DND-41 (cell line): ENCODE measurements around the gene ATXN1.
A peak's percentile ranks its signal among the peaks of the same experiment; 100 is the strongest.

Experiments used
- EZH2 ChIP-seq: IDR thresholded peaks from 3 replicates; pipeline ENCODE4 v1.6.1; 2012; ENCODE audit warnings: borderline replicate concordance, low read depth, mild to moderate bottlenecking, moderate library complexity, low read length, inconsistent platforms; ENCODE audit not compliant: severe bottlenecking
- TF ChIP-seq, protein P1 (sequence below): IDR thresholded peaks from 2 replicates; pipeline ENCODE4 v1.5.1; 2012; ENCODE audit warnings: borderline replicate concordance, low read length, moderate library complexity, mild to moderate bottlenecking; ENCODE audit not compliant: poor library complexity, severe bottlenecking; ENCODE audit errors: extremely low read depth

DNA sequence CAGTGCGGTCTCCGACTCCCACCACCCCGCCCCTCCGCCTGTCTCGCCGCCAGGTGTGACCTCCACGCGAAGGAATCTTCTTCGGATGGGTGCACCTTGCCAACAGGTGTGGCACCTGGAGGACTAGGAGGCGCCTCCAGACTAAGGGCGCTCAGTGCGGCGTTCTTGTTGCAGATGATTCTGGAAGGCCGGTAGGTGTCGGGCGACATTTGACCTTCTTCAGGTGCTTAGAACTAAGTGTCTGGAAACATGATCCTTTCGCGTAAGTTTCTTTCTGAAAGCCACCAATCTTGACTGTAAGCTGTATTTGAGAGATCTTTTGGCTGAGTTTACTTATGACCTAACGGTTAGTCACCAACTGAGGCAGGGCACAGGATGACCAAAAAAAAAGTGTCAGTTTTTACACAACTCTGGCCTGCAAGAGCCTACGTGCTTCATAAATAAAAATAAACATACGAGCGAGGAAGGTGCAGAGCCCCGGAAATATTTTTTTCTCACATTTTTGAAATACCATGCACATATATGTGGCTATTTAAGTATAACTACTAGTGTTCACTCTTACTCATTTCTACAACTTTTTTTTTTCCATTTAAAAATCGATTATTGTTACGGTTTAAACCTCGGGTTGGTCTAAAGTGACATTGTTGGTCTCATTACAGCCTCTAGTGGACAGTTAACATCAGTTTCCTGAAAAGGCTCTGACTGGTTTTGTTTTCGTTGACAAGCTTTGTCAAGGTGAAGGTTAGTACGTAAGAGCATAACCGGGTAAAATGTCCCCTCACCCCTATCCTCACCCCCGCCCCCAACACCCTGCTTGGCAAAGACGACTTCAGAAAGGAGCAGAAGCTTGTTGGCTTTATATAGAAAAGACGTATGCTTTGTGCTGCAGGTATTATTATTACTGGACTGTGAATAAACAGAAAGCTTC lies 1.6 kb upstream of the ATXN1 start:
- TF ChIP-seq, protein P1, sequence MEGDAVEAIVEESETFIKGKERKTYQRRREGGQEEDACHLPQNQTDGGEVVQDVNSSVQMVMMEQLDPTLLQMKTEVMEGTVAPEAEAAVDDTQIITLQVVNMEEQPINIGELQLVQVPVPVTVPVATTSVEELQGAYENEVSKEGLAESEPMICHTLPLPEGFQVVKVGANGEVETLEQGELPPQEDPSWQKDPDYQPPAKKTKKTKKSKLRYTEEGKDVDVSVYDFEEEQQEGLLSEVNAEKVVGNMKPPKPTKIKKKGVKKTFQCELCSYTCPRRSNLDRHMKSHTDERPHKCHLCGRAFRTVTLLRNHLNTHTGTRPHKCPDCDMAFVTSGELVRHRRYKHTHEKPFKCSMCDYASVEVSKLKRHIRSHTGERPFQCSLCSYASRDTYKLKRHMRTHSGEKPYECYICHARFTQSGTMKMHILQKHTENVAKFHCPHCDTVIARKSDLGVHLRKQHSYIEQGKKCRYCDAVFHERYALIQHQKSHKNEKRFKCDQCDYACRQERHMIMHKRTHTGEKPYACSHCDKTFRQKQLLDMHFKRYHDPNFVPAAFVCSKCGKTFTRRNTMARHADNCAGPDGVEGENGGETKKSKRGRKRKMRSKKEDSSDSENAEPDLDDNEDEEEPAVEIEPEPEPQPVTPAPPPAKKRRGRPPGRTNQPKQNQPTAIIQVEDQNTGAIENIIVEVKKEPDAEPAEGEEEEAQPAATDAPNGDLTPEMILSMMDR = peak; percentile 58
- no peak for TF ChIP-seq EZH2
